Measurements from ENCODE around the gene WASHC2A.

GRCh38 chr10:50033481-50033880 is 34.3 kb upstream of the WASHC2A start:
- no peak for TF ChIP-seq FOXP2 (optimal IDR thresholded peaks at IDR 0.05; ENCODE audit: borderline replicate concordance, extremely low read depth, extremely low read length, insufficient read depth)
- TF ChIP-seq POLR2AphosphoS5 (IDR thresholded peaks at IDR 0.05; ENCODE audit: low read depth, low read length): no peak
- TF ChIP-seq, protein P1, sequence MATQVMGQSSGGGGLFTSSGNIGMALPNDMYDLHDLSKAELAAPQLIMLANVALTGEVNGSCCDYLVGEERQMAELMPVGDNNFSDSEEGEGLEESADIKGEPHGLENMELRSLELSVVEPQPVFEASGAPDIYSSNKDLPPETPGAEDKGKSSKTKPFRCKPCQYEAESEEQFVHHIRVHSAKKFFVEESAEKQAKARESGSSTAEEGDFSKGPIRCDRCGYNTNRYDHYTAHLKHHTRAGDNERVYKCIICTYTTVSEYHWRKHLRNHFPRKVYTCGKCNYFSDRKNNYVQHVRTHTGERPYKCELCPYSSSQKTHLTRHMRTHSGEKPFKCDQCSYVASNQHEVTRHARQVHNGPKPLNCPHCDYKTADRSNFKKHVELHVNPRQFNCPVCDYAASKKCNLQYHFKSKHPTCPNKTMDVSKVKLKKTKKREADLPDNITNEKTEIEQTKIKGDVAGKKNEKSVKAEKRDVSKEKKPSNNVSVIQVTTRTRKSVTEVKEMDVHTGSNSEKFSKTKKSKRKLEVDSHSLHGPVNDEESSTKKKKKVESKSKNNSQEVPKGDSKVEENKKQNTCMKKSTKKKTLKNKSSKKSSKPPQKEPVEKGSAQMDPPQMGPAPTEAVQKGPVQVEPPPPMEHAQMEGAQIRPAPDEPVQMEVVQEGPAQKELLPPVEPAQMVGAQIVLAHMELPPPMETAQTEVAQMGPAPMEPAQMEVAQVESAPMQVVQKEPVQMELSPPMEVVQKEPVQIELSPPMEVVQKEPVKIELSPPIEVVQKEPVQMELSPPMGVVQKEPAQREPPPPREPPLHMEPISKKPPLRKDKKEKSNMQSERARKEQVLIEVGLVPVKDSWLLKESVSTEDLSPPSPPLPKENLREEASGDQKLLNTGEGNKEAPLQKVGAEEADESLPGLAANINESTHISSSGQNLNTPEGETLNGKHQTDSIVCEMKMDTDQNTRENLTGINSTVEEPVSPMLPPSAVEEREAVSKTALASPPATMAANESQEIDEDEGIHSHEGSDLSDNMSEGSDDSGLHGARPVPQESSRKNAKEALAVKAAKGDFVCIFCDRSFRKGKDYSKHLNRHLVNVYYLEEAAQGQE (IDR thresholded peaks at IDR 0.05; ENCODE audit: insufficient read depth in 1 of 2, low read depth in 2 of 2, low read length in 2 of 2): no peak
